GM18502 (cell line): Measurements from ENCODE around the gene DAZAP1.

Experiments used
- ATAC-seq: cut with Tn5 transposase; IDR thresholded peaks from one replicate; pipeline ENCODE4 v1.9.1; 2021; ENCODE audit warnings: mild to moderate bottlenecking; ENCODE audit not compliant: unreplicated experiment, poor library complexity

DAZAP1 gene

GRCh38 chr19:1483131-1483978 is 76.0 kb downstream of the DAZAP1 start:
- no peak for ATAC-seq

GRCh38 chr19:1483979-1484428 is 76.6 kb downstream of the DAZAP1 start:
- ATAC-seq: no peak
